HFFc6 (cell line): ENCODE results near the gene TPPP3. TPM values are rescaled to one million over a fixed set of nuclear protein-coding genes. Genes with fewer than 3 reads are reported as not detected.

ENCODE experiments used
- DNase-seq: peaks from one replicate; pipeline ENCODE4 v3.0.0-alpha.2; 2018
- H3K27ac Mint-ChIP-seq: 2 replicates; pipeline ENCODE4 v1.8.0; 2020; ENCODE audit warnings: mild to moderate bottlenecking, mixed read lengths
- H3K27me3 Mint-ChIP-seq: 2 replicates; pipeline ENCODE4 v1.8.0; 2021; ENCODE audit warnings: mild to moderate bottlenecking, moderate library complexity, mixed read lengths; ENCODE audit not compliant: insufficient read depth
- H3K36me3 Mint-ChIP-seq: 2 replicates; pipeline ENCODE4 v1.8.0; 2021; ENCODE audit warnings: low read depth, mixed read lengths
- H3K4me1 Mint-ChIP-seq: 2 replicates; pipeline ENCODE4 v1.8.0; 2020; ENCODE audit warnings: low read depth, mixed read lengths
- H3K4me3 Mint-ChIP-seq: 2 replicates; pipeline ENCODE4 v1.8.0; 2020; ENCODE audit warnings: mild to moderate bottlenecking, moderate library complexity, mixed read lengths
- H3K9me3 Mint-ChIP-seq: 2 replicates; pipeline ENCODE4 v1.8.0; 2020; ENCODE audit warnings: mild to moderate bottlenecking, mixed read lengths
- CTCF ChIP-seq: fragments of 200-600 bp; sonication (generic); IDR thresholded peaks from 2 replicates; pipeline ENCODE4 v1.5.0; 2021; ENCODE audit warnings: antibody characterized with exemption, mild to moderate bottlenecking
- total RNA-seq, 6 experiments: library from RNA; stranded (reverse); fragmentation: NEBNext Ultra II Directional; extraction: Animal tissue kit (Norgen Biotek cat#: 25700); gene quantifications; 2 replicates in 1 of 6; 3 replicates in 5 of 6; pipeline ENCODE4 v1.2.3, GENCODE V29; 2021

The TPPP3 gene
- total RNA-seq, 6 experiments from 2014 or later: 0.21 to 0.28 TPM; not detected in 4

- no peak for TF ChIP-seq CTCF
- H3K9me3 Mint-ChIP-seq: no peaks in the 10 kb centered on the region
- peaks cover 19% of the 10 kb centered on the region for H3K27me3 Mint-ChIP-seq
- no peak for DNase-seq
- no peak overlapping the region for H3K4me3 Mint-ChIP-seq
- H3K4me1 Mint-ChIP-seq: no peaks in the 10 kb centered on the region
- peaks cover 7% of the 10 kb centered on the region; the same call in 1 of the 2 replicates for H3K36me3 Mint-ChIP-seq
- H3K27ac Mint-ChIP-seq: no peak overlapping the region
Measured at GRCh38 chr16:67432506-67432890, 39.2 kb upstream of the TPPP3 start.

- peaks cover 4% of the 10 kb centered on the region; the same call in 1 of the 2 replicates for H3K36me3 Mint-ChIP-seq
- H3K27ac Mint-ChIP-seq: no peak overlapping the region
- DNase-seq: no peak
- TF ChIP-seq CTCF: no peak
- peak overlapping the region; percentile 59 for H3K4me3 Mint-ChIP-seq
- no peaks in the 10 kb centered on the region for H3K9me3 Mint-ChIP-seq
- peaks cover 23% of the 10 kb centered on the region for H3K27me3 Mint-ChIP-seq
- no peaks in the 10 kb centered on the region for H3K4me1 Mint-ChIP-seq
Measured at GRCh38 chr16:67431775-67432505, 38.6 kb upstream of the TPPP3 start.

GRCh38 chr16:67430977-67431774 is 37.9 kb upstream of the TPPP3 start, which contains the start of gene HSD11B2:
TSS of gene HSD11B2 (plus strand) at chr16:67431121. CDS start at chr16:67431249, 128 bp downstream.
- Mint-ChIP-seq H3K4me1 (no peaks in the 10 kb centered on the region), H3K9me3 (no peaks in the 10 kb centered on the region), H3K36me3 (no peaks in the 10 kb centered on the region), H3K27ac (no peak within 1 kb of the TSS), H3K4me3 (peak within 1 kb of the TSS; percentile 65), H3K27me3 (peaks cover 23% of the 10 kb centered on the region)
- DNase-seq: peak; percentile 41
- TF ChIP-seq CTCF: no peak

- peaks cover 26% of the 10 kb centered on the region for H3K27me3 Mint-ChIP-seq
- H3K27ac Mint-ChIP-seq: no peak overlapping the region
- no peaks in the 10 kb centered on the region for H3K9me3 Mint-ChIP-seq
Measured at GRCh38 chr16:67430504-67430976, 37.2 kb upstream of the TPPP3 start.

More at GRCh38 chr16:67430504-67430976, 37.2 kb upstream of the TPPP3 start:
- H3K4me1 Mint-ChIP-seq: no peaks in the 10 kb centered on the region
- no peaks in the 10 kb centered on the region for H3K36me3 Mint-ChIP-seq
- DNase-seq: no peak
- H3K4me3 Mint-ChIP-seq: peak overlapping the region; percentile 65
- no peak for TF ChIP-seq CTCF
